ENCODE results near the gene ACBD3. TPM values are rescaled to one million over a fixed set of nuclear protein-coding genes. Genes with fewer than 3 reads are reported as not detected.
A peak's percentile ranks its signal among the peaks of the same experiment; 100 is the strongest.
"Not testable (repeated sequence)": the region's sequence is repeated elsewhere in the genome, so short reads cannot be mapped to it uniquely, and the experiment has no call there.

The ACBD3 gene
- 46.3 TPM for polyA plus RNA-seq (2013, experiment 1 of 2; ENCODE audit: insufficient read length)
- 61.9 TPM for polyA plus RNA-seq (2013, experiment 2 of 2; ENCODE audit: insufficient read length)

DNA sequence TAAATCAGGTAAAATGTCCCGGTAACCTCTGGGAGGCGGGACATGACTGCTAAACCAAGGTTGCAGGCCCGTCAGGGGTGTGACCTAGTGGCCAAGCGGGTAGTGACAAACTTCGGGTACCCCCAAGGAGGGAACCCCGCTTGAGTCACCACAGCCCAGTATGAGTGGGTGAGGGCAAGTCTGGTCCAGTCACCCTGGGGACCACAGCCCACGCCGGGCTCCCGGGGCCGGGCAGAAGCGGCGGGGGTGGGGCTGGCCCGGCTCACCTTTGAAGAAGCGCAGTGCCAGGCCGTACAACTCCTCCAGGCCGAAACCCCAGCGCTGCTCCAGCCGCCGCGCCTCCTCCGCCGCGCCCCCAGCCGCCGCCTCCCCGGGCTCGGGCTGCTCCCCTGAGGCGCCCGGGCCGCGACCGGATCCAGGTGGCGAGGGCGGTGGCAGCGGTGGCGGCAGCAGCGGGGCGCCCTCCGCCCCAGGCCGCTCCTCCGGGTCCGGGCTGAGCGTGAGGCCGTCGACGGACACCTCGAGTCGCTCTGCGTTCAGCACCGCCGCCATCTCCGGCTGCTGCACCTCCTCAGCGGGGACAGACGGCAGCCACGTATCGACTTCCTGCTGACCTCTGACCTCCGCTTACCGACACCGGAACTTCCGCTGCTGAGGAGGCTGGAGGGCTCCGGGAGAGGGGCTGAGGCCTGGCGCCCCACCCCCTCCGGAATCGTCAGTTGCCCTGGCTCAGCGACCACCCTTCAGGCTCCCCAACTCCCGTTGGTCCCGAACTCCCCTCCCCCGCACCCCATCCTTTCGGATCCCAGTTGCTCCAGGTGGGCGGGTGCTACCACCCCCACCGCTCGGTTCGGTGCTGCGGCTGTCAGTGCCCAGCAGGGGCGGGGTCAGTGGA, at the start of gene ACBD3:
ACBD3 (minus strand) TSS at position 618 of the 895 bp plus-strand sequence; CDS start at position 552, 66 bp downstream.
- DNase-seq = peak; percentile 90

DNA sequence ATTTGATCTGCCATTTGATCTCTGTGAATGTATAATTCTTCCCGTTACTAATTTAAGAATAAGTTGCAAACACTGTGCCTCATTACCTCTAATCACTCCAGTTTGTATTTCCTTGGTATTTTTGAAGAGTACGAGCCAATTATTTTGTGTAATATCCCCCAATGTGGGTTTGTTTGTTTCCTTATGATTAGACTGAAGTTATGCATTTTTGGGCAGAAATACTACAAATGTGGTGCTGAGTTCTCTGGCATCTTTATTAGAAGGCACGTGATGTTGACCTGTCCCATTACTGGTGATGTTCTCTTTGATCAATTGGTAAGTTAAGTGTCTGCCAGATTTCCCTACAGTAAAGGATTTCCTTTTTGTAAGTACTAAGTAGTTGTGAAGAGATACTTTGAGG, 47.3 kb upstream of the ACBD3 start:
- DNase-seq = no peak

- DNase-seq = no peak
These were observed 46.8 kb upstream of the ACBD3 start for GRCh38 chr1:226233293-226233692.

GRCh38 chr1:226226601-226227000, 40.1 kb upstream of the ACBD3 start:
- DNase-seq = no peak

GRCh38 chr1:226223786-226224244, 37.3 kb upstream of the ACBD3 start:
- DNase-seq = no peak

GRCh38 chr1:226223157-226223785, 36.7 kb upstream of the ACBD3 start, which contains the start of gene MIXL1:
MIXL1 (plus strand) TSS chr1:226223664; CDS start chr1:226223682, 18 bp downstream.
- no peak for DNase-seq

- no peak for DNase-seq
These were observed 36.1 kb upstream of the ACBD3 start for GRCh38 chr1:226222686-226223085.

GRCh38 chr1:226220473-226221189, 34.1 kb upstream of the ACBD3 start:
- no peak for DNase-seq

DNA sequence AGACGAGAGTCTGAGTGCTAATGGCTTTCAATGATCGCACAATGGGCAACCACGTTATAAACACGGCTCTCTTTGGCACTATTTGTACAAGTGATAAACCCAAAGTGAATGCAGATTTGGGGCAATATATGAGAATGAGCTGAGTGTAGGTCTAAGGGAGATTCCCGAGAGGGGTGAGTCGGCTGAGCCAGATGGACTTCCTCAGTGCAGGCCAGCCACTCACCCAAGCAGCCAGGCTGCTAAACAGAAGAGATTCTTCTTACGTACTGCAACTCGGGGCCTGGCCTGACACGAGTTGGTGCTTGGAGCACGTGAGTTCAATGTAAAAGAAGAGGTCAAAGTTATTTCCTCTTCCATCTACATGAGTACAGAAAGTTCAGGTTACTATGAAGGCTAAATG, 30.7 kb upstream of the ACBD3 start:
- DNase-seq = no peak

DNA sequence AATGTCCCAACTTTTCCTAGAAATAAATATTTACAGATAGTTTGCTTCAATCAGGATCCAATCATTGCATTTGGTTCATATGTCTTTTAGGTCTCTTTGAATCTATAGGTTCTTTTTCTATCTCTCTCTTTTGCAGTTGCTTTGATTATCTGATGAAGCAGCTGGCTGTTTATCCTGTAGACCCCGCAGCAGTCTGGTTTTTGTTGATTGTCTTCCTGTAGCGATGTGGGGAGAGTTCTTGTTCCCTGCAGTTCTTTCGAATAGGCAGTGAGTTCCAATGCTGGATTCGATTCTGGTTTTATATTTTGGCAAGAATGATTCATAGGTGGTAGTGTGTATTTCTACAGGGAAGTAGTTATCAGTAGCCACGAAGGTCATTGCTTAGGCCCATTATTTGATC, 29.5 kb upstream of the ACBD3 start:
- DNase-seq = no peak

GRCh38 chr1:226215239-226215638, 28.7 kb upstream of the ACBD3 start:
- no peak for DNase-seq

- DNase-seq = no peak
These were observed 26.0 kb upstream of the ACBD3 start for GRCh38 chr1:226212545-226212944.

GRCh38 chr1:226211181-226211821, 24.8 kb upstream of the ACBD3 start:
- DNase-seq = no peak

- DNase-seq = no peak
These were observed 24.1 kb upstream of the ACBD3 start for GRCh38 chr1:226210571-226211176.

DNA sequence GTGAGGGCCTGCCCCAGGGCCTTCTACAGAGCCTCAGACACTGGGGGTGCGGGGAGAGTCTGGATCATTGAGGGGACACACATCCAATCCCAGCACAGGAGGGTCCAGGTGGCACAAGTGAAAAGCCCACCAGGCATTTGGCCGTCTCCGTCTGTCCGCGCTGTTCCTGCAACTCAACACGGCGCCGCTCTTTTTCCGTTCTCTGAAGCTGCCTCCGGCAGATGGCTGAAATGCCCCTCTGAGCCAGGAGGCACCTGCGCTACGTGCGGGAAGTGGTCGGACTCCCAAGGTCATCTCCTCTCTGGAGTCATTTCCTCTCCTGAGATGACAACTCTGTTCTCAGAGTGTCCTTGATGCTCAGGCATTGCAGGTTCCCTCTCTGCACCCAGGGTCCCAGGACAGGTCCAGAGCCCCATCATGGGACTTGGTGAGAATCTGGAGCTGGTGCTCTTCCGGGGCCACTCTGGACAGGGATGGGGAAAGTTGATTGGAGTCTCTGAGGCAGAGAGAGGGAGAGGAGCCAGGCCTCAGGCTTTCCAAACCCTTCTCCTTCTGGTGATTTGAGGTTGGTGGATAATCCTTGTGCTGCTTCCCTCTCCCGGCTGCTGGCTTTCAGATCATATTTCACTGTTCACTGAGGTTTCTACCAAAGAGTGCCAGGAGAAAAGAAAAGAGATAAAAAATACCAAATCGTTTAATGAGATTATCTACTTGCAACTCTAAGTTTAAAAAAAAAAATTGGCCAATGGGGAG, 22.9 kb upstream of the ACBD3 start:
- no peak for DNase-seq

DNA sequence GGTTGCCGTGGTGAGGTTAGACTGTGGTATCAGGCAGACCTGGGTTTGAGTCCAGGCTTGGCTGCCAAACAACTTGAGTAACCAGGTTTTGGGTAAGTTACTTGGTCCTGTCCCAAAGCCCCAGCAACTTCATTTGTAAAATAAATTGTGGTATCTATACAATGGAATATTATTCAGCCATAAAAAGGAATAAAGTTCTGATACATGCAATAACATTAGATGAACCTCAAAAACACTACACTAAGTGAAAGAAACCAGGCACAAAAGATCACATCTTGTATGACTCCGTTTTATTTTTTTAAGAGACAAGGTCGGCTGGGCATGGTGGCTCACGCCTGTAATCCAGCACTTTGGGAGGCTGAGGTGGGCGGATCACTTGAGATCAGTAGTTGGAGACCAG, 20.5 kb upstream of the ACBD3 start:
- no peak for DNase-seq

DNA sequence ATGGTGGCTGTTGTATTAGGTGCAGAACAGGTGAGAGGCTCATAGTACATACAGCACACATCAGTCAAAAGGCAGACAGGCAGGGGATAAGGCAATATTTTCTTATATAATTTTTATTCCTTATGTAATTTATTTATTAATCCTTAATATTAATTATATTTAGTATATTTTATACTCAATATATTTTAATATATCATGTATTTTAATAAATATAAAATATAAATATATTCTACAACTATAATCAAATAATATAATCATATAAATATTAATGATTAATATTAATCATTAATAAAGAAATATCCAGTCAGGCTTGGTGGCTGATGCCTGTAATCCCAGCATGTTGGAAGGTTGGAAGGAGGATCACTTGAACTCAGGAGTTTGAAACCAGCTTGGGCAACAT, 17.7 kb upstream of the ACBD3 start:
- DNase-seq = no peak

DNA sequence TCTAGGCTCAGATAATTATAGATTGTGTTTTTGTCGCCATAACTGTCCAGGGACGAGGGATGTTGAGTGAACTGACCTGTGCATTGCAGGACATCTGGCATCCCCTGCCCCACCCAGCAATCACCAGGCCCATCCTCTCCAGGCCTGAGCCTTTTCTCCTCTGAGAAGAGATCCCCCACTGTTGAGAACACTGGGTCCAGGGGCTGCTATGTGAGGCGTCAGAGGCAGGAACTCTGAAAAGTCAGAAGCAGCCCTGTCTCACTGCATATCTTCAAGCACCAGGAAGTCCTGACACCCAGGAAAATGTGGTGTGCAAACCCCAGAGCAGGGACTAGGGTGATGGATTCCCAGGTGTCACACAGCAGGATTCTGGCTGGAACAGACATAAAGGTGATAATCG, 17.1 kb upstream of the ACBD3 start:
- no peak for DNase-seq

DNA sequence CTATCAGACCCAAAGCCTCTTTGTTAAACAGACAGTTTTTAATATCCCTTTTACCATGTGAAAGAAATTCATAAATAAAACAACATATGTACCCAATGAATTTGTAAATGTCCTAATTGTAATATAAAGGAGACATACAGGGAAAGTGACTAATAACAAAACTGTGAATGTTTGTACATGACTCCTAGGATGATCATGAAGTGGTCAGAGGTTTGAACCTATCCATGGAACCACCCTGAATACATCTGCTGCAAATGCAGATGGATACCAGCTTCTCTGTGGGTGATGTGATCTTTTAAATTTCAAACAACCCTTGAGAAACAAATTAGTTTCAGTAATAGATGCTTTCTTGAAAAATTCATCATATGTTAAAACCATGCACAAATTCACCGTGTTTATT, 16.7 kb upstream of the ACBD3 start:
- no peak for DNase-seq

- not testable (repeated sequence) for DNase-seq
These were observed 16.1 kb upstream of the ACBD3 start for GRCh38 chr1:226202666-226203065.

DNA sequence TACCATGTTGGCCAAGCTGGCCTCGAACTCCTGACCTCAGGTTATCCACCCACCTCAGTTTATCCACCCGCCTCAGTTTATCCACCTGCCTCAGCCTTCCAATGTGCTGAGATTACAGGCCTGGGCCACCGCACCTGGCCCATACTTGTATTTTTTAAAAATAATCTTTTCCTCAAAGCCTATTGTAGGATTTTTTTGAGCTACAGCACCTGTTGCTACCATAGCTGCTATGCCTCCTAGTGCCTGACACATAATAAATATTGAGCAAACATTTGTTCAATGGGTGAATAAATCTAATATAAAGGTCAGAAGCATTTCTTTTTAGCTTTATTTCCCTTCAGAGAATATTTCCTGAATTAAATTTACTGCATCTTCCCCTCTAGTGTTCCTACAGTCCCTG, 15.7 kb upstream of the ACBD3 start:
- DNase-seq = no peak

Measured in fibroblast of skin of back (primary cell).